ENCODE data around the gene VPS13D.

DNA sequence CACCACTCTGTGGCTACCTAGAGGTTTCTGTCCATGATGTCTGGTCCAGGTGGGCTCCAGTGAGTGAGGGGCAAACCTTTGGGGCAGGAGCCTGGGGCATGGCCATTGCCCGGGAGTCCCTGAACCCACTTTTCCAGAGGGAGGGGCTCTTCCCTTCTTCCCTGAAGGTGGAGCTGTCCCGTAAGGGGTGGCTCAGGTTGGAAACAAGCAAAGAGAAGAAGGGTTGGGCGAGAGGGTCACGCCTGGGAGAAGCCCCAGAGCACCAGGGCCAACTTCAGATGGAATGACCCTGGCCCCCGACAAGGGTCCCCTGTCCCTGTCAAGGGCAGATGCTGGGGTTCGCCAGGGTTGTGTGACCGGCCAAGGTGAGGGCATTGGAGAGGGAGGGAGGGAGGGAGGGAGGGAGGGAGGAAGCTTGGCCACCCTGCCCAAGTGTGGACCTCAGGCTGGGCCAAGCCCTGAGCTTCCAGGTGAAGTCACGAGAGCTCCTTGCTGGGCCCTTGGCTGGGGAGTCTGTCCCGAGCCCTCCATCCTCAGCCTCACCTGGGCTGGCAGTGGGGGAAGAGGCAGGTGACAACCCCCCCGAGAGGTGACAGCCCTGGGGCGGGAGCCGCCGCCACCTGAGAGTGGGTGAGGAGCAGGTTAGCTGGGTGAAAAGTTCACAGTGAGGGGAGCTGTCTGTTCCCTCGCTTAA is 318.6 kb downstream of the VPS13D start:
- TF ChIP-seq, protein P1, sequence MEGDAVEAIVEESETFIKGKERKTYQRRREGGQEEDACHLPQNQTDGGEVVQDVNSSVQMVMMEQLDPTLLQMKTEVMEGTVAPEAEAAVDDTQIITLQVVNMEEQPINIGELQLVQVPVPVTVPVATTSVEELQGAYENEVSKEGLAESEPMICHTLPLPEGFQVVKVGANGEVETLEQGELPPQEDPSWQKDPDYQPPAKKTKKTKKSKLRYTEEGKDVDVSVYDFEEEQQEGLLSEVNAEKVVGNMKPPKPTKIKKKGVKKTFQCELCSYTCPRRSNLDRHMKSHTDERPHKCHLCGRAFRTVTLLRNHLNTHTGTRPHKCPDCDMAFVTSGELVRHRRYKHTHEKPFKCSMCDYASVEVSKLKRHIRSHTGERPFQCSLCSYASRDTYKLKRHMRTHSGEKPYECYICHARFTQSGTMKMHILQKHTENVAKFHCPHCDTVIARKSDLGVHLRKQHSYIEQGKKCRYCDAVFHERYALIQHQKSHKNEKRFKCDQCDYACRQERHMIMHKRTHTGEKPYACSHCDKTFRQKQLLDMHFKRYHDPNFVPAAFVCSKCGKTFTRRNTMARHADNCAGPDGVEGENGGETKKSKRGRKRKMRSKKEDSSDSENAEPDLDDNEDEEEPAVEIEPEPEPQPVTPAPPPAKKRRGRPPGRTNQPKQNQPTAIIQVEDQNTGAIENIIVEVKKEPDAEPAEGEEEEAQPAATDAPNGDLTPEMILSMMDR (IDR thresholded peaks at IDR 0.05), result no peak
- TF ChIP-seq POLR2A (IDR thresholded peaks at IDR 0.05), result no peak

All from Peyer's patch (tissue), 4 donors.